DMS114 treated with DMSO at 0.1 percent for 48 hours (cell line): ENCODE measurements around the gene SELENON.
A peak's percentile ranks its signal among the peaks of the same experiment; 100 is the strongest.

Experiments
- DNase-seq: peaks from one replicate; lab custom pipeline; 2025; ENCODE audit not compliant: unreplicated experiment; lab: John Stamatoyannopoulos, UW

The SELENON gene

GRCh38 chr1:25792115-25792514 lies 7.9 kb upstream of the SELENON start:
- DNase-seq = no peak

GRCh38 chr1:25793585-25794170 lies 6.3 kb upstream of the SELENON start:
- DNase-seq = no peak

GRCh38 chr1:25794325-25794724 lies 5.7 kb upstream of the SELENON start:
- no peak for DNase-seq

GRCh38 chr1:25795211-25795610 lies 4.8 kb upstream of the SELENON start:
- DNase-seq = no peak

GRCh38 chr1:25795946-25796810 lies 3.8 kb upstream of the SELENON start:
- no peak for DNase-seq

GRCh38 chr1:25796811-25797458 lies 3.1 kb upstream of the SELENON start:
- peak; percentile 30 for DNase-seq

GRCh38 chr1:25797939-25798338 lies 2.1 kb upstream of the SELENON start:
- DNase-seq = no peak

GRCh38 chr1:25798666-25799351 lies 1.2 kb upstream of the SELENON start:
- no peak for DNase-seq

- no peak for DNase-seq
Observed at GRCh38 chr1:25799352-25799934, 550 bp upstream of the SELENON start.

GRCh38 chr1:25800703-25801377 lies 847 bp downstream of the SELENON start:
- DNase-seq = no peak

- no peak for DNase-seq
Observed at GRCh38 chr1:25802915-25803314, 2.9 kb downstream of the SELENON start.

GRCh38 chr1:25803368-25803767 lies 3.4 kb downstream of the SELENON start:
- DNase-seq = no peak

GRCh38 chr1:25804244-25804963 lies 4.4 kb downstream of the SELENON start:
- no peak for DNase-seq

- no peak for DNase-seq
Observed at GRCh38 chr1:25804964-25805862, 5.2 kb downstream of the SELENON start.

GRCh38 chr1:25805863-25806225 lies 5.9 kb downstream of the SELENON start:
- no peak for DNase-seq

- DNase-seq = no peak
Observed at GRCh38 chr1:25806418-25806817, 6.4 kb downstream of the SELENON start.

GRCh38 chr1:25807480-25808390 lies 7.7 kb downstream of the SELENON start:
- DNase-seq = no peak
